Thyroid gland (tissue), 4 donors: Measurements from ENCODE around the gene NMT2.

Experiments used
- POLR2A ChIP-seq, 2 donors: fragments of 450-650 bp; IDR thresholded peaks; one replicate each; pipeline ENCODE4 v1.6.1; 2017; ENCODE audit warnings: antibody characterized with exemption in 2 of 2, mild to moderate bottlenecking in 2 of 2, moderate library complexity in 1 of 2
- TF ChIP-seq, protein P1 (sequence below), 6 experiments: fragments of 200-600 bp in 3 of 6; fragments of 450-650 bp in 3 of 6; sonication (generic) in 3 of 6; IDR thresholded peaks; one replicate each; pipeline ENCODE4 v1.5.1; 2016 to 2019; ENCODE audit warnings: antibody characterized with exemption in 6 of 6, mild to moderate bottlenecking in 2 of 6, inconsistent platforms in 1 of 6, moderate library complexity in 1 of 6

DNA sequence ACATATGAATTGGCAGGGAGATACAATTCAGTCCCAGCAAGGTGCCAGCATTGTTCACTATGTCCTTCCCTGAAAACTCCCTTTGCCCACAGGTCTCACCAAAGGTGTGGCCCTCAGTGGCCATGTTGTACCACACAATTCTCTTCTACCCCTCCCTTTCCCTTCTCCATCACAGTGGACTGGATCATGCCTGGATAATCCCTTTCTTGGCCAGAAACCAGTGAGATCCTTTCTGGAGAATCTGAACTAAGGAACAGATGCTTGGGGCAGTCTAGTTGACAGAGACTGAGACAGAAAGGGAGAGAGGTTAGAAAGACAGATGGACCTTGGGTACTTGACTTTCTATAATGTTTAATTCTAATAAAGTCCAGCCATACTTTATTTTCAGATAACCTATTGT lies 9.5 kb downstream of the NMT2 start:
- TF ChIP-seq, protein P1, sequence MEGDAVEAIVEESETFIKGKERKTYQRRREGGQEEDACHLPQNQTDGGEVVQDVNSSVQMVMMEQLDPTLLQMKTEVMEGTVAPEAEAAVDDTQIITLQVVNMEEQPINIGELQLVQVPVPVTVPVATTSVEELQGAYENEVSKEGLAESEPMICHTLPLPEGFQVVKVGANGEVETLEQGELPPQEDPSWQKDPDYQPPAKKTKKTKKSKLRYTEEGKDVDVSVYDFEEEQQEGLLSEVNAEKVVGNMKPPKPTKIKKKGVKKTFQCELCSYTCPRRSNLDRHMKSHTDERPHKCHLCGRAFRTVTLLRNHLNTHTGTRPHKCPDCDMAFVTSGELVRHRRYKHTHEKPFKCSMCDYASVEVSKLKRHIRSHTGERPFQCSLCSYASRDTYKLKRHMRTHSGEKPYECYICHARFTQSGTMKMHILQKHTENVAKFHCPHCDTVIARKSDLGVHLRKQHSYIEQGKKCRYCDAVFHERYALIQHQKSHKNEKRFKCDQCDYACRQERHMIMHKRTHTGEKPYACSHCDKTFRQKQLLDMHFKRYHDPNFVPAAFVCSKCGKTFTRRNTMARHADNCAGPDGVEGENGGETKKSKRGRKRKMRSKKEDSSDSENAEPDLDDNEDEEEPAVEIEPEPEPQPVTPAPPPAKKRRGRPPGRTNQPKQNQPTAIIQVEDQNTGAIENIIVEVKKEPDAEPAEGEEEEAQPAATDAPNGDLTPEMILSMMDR (IDR thresholded peaks at IDR 0.05) = no peak
- no peak for TF ChIP-seq POLR2A (IDR thresholded peaks at IDR 0.05)
